Nucleus accumbens (tissue), 56 donors: ENCODE results near the gene NTM.

ENCODE experiments used
- DNase-seq, 56 donors: peaks; one replicate each; lab custom pipeline; 2025; lab: John Stamatoyannopoulos, UW

NTM gene

DNA sequence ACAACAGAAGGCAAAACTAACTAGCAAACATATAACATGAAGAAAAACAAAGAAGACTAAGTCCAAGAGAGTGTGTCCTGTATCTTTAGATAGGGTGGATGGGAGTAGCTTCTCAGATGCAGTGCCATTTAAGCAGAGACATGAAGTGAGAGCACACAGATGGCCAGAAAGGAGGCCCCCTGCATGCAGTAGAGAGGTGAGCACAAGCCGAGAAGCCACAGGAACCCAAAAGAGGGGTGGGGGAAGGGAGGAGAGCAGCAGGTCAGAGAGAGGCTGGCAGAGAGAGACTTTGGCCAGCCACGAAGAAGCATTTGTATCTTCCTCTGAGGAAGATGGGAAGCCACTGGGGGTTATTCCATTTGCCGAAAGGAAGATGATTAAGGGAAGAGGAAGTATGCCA, 86.7 kb downstream of the NTM start:
- no peak for DNase-seq

DNA sequence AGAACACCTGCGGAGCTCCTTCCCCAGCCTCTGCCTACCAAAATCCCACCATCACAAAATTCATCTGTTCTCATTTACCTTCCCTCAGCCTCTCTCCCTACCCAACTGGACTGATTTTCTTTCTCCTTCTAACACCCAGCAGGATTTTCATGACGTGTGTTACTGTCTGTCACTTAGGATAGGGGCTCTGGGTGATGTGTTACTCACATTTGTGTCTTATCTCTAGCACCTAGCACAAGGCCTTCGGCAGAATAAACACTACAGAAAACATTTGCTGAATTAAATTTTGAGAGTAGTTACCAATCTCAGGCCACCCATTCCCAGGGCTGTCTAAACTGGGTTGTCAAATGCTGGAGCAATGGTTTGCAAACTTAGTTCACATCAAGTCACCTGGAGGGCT, 88.0 kb downstream of the NTM start:
- no peak for DNase-seq

DNA sequence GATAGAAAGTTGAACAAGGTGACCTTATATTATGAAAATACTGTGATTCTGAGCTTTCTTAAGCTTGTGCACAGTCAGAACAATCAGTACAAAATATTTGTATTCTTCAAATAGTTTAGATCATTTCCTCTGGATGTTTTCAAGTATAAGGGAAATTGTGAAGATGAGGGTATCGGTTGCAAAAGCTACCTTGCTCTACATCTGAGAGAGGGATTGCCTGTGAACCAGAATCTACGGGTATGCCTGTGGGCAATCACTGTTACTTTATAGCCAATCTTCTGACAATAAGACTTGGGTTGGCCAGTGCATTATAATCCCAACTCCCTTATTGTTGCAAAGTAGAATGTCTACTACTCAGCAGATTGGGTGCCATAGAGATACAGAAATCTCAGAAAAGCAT, 90.5 kb downstream of the NTM start:
- no peak for DNase-seq

DNA sequence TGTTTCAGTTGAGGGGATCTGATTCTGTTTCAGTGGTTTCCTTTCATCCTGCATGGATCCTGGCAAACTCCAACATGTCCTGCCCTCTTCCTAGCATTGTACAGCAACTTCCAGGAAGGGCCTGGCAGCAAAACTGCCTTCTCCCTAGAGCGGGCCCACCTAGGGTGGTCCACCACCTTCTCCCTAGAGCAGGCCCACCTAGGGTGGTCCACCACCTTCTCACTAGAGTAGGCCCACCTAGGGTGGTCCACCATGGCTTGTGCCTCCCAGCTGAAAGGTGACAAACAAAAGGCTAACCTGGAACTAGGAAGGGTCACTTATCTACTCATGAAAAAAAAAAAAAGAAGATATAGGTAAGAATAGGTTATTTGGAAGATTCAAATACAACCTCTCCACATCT, 92.2 kb downstream of the NTM start:
- no peak for DNase-seq

DNA sequence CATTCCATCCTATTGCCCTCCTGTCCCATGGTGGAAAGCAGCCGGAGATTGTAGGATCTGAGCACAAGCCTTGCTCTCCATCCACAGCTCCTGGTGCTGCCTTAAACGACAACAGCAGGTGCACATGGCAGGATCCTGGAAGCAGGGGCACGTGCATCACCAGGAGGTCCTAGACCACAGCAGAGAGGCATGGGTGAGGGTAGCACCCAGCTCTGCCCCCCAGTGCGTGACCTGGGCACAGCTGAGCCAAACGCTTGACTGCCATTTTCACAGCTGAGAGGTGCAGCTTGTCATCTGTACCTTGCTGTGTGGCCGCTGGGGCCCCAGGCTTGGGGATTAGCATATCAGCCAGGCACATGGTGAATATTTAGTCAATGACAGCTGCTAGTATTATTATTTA, 92.7 kb downstream of the NTM start:
- DNase-seq = no peak

DNA sequence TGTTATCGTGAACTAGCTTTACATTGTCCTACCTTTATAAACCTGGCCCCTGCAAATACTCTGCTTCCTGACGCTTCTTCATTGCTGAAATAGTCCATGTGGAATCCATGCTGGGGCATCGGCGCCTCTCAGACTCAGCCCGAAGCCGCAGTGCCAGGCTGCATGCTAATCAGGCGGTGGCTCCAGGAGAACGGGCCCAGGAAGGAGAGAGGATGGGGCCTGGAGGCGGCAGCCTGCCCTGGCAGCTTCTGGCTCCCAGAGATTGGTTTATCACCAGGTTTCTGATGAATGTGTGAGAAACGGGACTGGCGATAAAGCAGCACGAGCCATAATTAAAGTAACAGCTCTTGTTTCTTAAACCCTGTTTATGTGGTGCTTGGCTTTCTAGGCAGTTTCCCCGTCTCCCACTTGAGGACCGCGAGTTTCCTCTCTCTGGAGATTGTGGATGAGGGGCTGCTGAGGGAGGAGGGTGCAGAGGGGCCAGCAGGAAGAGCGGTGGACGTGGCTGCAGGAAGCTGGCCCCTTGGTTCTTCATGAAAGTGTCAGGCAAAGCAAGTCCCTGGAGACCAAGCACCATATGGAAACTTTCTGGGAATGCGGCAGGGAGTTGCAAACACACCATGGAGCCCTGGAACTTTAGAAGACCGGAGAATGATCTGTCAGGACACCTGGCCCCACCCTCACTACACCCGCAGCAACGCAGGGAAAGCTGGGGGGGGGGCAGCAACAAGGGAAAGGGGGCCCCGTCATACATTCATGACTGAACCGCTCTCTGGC, 93.4 kb downstream of the NTM start:
- DNase-seq = peak in 30 of 56 donors; percentile 6 to 66 (median 30)

DNA sequence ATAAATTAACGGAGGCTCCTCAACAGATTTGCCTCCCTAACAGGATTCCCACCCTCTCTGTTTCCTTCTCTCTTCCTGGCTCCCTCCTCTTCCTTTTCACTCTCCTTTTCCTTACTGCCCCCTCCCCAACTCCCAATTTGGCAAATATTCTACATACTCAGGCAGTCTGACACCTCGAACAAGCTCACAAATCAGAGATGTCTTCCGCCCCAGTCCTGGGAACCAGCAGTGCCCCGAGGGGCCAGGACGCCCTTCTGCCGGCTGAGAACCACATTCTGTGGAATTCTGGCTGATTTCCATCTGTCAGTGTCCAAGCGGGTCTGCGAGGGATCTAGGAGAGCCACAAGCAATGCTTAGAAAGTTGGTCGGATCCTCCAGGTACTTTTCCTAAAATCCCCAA, 94.0 kb downstream of the NTM start:
- DNase-seq = no peak

DNA sequence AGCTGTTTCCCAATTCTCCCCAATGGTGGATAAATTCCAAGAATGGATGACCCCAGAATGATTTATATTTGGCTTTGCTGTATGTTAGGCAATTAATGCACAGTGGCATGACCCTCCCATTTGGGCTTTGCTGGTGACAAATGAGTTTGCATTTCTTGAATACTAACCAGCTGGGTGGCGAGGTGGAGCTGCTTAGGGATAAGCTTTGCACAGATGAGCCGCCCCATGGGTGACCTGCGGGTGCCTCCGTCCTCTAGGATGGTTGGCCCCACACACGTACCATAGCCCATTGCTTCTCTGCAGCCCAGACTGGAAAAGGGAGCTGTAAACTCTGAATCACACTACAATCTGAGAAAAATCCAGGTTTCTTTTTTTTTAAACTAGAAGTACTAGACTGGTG, 94.6 kb downstream of the NTM start:
- DNase-seq = no peak

DNA sequence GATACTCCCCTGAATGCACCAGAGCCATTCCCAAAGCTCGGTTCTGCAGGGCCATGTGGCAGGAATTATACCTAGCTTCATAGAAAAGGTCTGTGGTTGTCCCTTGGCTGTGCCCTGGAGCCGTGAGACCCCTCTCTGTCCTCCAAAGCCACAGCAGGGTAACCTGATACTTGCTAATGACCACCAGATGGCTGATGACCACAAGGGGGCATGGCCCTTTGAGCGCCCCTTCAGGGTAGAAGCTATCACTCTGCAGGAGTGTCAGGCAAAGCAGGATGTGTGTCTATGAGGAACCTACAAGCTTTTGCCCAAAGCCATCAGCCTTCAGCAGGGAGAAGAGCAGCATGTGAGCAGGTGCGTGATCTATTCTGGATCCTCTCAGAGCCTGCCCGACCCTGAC, 95.3 kb downstream of the NTM start:
- no peak for DNase-seq

DNA sequence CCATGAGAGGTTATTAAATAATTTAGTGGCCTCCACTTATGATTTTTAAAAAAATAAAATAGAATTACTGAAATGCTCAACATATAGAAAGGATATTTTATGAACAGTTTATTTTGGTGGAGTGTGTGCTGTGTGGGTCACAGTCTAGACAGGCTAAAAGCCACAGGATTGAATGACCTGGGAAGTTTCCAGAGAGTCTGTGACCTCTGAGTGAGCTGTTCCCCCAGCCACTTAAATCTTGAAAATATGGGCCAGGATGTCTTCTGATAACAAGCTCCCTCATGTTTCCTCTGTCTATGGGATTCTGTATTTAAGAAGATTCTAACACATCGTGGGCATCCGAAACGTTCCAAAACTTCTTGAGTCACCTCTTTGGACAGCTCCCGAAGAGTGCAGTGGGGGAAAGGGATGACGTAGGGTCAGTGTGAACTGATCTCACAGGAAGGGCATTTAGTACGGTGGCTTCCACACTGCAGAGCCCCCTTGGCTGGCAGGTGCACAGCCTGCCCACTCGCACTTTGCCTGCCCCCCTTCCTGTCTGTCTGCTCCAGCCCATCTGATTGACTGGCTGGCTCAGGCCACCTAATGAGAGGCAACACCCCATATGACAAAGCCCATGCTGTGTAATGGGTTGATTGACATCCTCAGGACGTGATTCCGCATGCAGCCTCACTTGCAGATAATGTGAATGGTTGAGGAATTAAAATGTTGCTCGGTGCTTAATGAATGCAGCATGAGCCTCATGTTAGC, 97.4 kb downstream of the NTM start:
- peak in 1 of 56 donors; percentile 30 for DNase-seq

DNA sequence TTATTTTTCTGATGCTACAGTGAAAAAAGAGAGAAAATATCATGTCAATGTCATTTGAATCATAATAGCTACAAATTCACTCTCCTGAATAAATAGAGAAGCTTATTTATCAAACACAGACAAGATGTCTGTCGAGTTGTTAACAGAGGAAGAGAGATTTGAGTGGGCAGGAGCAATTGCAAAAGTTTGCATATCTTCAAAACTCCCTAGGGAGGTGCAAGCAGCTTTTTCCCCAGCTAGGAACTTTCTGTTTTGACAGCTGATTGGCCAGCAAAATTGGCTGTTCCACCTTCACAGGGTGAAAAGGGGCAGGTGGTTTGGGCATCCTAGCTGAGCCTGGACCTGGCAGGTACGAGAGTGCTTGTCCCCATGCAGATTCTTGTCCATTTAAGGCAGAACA, 98.2 kb downstream of the NTM start:
- DNase-seq = no peak

DNA sequence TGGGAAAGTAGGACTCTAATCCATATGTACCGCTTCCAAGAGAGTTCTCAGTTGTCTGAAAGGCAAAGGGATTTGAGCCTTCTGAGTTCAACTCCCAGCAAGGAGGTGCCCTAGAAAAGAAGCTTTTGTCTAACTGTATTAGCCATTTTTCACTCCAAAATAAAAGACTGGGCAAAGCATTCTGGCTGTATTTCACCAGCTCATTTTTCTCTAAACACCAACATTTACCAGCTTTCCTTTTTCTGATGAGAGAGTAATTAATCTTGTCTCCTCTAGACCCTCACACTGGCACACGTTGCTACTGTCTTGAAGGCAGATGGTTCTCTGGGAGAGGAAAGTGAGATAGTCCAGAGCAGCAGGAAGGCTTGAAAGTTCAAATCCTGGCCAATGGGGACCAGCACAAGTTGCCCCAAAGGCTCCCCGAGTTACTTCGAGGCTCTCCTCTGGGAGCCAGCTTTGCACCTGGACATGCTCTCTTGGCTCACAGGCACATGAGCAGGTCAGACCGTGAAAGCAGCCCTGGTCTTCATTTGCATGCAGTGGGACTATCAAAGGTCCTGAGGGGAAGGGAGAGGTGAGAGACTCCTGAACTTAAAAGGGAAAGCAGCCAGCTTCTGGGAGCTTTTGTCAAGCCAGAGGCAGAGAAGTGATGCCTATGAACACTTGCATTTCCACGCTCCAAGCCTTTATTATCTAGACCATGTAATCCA, 100.0 kb downstream of the NTM start:
- no peak for DNase-seq

DNA sequence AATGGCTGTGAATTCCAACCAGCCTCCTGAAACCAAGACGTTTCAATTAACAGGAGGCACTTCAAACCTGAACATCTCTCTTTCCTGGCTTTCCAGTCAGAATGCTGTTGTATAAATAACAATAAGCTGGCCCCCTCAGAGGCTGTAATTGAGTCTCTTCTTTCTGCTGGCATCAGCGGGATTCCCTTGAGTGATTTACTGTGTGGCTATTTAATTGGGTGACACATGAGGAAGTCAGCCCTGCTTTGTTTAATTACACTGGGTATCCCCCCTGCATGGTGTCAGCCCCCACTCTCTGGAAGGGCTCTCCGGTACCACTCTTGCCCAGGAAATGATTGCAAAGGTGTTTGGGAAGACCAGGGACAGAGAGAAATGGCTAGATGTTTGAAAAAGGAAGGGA, 101.6 kb downstream of the NTM start:
- no peak for DNase-seq

DNA sequence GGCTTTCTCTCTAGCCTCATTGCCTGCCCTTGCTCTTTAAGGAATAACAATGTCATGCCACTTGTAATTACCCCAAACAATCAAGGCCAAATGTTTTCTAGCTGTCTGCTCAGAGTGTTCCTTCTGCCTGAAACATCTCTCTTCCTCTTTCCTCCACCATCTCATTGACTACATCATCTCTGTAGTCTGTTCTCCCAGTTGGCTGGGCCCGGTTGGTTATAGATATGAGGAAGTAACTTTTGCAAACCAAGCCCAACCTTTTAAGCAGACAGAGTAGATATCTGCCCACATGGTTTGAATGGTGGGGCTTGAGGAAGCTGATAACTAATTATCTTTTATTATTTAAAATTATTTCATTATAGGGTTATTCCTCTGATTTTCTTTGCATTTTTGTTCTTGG, 104.5 kb downstream of the NTM start:
- DNase-seq = no peak

DNA sequence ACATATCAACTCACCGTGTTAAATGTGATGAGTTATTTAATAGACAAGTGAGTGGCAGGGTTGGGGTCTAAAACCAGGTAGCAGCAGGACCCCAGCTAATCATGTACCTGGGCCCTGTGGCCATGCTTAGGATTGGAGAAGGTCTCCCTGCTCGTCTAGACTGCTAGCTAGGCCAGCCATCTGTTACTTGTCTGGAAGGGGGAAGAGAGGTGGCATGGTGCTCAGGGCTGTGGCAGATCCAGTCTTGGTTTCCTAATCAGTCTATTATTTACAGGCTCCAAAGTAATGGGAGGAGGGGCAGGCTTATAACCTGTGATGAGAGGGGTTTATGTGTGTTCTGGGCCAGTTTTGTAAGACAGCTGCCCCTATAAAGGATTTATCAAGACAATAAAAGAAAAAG, 105.9 kb downstream of the NTM start:
- DNase-seq = no peak

DNA sequence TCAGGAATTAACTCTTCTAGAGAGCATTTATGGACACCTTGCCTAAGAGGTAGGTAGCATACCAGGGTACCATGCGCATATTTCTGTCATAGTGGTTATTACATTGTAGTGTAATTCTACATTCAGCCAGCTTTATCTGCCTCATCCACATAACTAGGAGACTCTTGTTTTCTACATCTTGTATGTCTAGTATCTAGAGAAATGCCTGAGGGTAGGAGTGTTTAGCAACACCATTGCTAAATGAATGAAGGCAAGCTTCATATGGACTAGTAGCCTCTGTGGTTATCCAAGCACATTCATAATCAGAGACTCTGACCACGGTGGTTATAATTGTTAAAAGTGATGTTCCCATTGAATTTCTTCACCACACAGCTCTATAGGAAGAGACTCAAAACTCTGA, 107.9 kb downstream of the NTM start:
- no peak for DNase-seq

DNA sequence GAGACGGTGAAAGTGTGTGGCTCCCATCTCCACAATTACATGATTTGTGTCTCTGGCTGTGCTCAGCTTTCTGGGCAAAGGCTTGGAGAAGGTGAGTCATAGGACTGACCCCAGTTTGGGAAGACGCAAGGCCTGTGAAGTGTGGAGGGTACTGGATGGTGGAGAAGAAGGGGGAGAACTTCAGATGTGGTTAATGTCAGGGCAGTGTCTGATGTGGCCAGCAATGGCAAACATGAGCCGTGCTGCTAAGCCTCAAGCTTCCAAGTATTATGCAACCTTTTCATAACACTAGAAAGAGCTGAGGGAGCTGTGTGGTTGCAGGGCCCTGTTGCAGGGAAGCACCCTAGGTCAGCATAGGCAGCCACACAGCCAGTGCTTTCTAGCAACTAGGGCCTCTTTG, 110.9 kb downstream of the NTM start:
- DNase-seq = no peak

DNA sequence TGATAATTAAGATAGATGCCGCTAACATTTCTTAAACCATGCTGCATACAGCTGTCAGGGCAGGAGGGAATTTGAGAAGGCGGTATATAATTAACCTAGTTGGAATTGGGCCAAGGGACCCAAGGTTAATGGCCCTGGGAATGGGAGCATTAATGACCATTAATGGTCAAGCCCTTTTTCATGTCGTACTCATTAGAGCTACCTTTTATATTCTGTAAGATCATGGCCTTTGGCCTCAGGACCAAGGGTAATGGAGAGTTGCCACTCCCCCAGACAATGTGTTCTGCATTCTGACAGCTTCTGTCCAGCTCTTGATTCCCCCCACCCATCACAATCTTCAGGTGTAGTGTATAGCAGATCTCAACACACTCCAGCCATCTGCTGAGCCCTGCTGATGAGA, 111.6 kb downstream of the NTM start:
- DNase-seq = no peak

DNA sequence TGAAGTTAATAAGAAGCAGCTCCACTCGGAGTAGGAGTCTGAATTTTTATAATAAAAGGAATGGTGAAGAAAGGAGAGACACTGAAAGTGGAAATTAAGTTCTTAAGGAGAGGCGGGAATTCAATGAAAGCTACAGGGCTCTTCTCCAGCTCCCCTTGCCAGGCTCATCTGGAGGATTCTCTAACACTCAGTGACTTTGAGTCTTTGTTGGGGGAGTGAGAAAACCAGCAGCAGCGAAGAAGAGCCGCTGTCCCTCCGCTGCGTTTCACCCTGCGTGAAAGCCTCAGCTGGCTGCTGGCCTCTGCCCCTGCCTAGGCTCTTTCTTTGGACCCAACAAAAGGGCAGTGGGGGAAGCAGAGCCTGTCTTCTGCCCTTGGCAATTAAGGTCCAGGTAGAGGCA, 113.0 kb downstream of the NTM start:
- peak in 4 of 56 donors; percentile 17 to 41 (median 20) for DNase-seq

DNA sequence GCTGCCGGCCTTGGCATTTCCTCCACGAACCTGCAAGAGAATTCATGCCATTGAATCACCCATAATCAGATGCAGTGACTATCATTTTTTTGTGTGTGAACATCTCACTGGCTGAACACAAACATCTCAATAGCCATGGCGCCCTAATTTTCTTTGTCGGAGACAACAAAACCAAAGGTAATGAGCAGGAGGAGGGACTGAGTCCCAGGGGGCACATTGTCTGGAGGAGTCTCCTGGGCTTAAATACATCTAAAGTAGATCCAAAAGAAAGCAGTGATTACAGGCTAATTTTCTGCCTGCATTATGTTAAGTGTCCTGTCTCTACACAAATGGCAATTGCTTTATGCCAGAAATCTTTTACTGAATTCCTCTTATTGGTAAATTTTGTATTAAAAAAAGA, 113.5 kb downstream of the NTM start:
- no peak for DNase-seq

DNA sequence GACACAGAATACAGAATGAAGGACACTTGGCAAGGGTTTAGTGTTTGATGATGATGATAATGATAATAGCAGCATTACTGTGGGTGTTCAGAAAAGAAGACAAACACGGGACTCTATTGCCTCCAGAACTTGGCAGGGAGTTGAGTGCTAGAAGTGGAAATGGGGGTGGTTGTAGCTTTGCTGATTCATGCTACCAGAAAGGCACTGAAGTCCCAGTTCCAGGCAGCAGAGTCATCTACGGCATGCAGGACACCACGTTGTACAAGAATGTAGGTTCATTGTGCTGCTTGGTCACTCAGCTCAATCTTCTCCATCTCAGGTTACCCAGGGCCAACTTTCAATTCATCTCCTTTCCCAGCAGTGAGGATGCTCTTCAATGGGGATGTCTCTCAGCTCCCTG, 115.7 kb downstream of the NTM start:
- peak in 5 of 56 donors; percentile 20 to 81 (median 40) for DNase-seq
